Activated CD8-positive, alpha-beta memory T cell treated with anti-CD3 and anti-CD28 coated beads, Interleukin-2, amount 50 U/mL, for 1 hour (primary cell): ENCODE measurements around the gene DYSF.
"Not testable (repeated sequence)": the region's sequence is repeated elsewhere in the genome, so short reads cannot be mapped to it uniquely, and the experiment has no call there.

Experiments used
- DNase-seq: peaks from one replicate; pipeline ENCODE4 v3.0.0-alpha.2; 2020; ENCODE audit errors: extremely low read depth

Gene DYSF

DNA sequence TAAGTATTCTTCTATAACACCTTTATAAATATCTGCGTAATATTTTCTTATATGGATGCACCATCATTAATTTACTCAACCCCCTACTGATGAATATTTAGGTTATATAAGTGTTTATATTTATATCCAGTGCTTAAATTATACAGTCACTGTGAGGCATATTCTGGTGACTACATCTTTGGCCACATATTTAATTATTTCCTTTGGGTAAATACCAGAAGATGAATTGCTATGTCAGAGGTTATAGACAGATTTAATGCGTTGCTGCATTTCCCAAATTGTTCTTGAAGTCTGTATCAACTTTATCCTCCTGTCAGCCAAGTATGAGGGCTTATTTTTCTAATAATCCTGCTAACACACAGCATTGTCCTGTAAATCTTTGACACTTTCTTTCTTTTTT lies 18.7 kb downstream of the DYSF start:
- DNase-seq: no peak

DNA sequence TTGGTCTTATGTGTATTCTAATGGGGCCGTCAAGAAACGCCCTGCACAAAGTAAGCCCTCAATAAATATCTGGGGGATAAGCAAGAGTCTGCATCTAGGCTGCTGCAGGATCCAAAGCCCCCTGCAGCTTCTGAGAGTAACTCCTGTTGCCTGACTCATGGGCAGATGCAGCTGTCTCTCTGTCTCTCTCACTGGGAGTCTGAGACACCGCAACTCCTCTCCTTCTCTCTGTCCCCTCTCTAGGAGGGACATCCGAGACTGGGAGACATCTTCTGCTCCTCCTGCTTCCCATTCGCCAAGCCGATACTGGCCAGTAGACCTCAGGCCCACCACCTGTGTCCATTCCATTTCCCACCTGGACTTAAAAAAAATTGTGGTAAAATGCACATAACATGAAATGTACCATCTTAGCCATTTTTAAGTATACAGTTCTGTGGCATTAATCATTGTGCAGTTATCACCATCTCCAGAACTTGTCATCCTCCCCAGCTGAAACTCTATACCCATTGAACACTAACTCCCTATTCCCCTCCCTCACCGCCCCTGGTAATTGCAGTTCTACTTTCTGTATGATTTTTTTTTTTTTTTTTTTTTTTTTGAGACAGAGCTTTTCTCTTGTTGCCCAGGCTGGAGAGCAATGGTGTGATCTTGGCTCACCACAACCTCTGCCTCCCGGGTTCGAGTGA lies 20.1 kb downstream of the DYSF start:
- no peak for DNase-seq

DNA sequence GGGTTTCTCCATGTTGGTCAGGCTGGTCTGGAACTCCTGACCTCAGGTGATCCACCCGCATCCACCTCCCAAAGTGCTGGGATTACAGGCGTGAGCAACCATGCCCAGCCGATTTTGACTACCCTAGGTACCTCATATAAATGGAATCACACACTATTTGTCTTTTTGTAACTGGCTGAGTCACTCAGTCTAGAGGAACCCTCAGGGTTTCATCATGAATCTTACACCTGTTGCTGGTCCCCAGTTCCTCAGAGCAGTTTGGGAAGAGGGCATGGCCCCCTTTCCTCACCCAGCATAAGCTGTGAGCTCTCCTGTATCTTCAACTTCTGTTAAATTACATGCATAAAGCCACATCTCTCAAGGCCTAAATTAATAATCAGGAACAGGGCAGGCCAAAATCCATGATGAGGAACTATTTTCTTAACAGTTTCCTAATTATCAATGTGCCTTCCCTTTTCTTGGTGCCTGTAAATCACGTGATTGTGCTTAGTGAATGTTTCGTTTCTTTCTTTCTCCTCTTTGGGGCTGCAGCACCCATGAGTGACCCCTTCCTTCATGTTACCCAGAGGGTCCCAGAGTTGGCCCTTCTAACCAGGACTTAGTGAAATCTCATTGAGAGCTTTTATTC lies 20.9 kb downstream of the DYSF start:
- DNase-seq: no peak

DNA sequence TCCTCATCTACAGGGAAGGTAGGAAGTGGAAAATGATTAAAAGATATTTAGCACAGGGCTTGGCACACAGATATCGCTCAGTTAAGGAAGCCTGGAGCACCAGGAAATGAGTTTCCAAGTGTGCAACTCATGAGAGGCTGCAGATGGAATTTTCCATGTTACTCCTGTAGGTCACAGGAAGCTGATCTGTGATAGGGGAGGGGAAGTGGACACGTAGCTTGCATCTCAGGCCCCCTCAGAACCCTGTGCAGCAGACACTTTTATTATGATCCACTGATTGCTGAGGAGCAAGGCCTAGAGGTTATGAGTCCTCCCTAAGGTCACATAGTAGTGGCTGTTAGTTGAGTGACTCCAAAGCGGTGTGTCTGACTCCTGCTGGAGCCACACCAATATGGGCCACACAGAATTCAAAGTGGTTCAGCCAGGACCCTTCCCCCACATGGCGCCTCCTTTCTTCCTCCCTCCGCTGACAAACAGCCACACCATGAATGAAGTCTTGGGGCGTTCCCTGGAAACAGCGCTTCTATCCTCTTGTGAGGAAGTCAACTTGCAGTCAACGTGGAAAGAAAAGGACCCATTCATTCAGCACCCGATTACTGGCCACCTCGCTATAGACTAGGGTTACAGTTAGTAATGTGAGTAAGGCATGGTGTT lies 21.5 kb downstream of the DYSF start:
- DNase-seq: no peak

DNA sequence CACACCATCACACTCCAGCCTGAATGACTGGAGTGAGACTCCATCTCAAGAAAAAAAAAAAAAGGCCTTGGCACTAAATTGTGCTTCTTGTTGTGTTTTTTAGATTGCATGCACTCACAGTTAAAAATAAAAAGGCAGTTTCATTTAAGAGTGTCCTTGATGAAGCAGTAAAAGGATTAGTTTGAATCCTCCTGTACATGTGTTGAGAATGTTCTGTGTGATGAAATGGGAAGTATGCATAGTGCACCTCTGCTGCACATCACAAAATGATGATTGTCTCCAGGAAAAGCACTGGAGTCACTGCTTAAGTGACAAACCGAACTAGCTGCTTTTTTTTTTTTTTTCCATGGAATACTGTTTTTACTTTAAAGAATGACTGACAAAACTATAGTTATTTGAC lies 23.1 kb downstream of the DYSF start:
- no peak for DNase-seq

DNA sequence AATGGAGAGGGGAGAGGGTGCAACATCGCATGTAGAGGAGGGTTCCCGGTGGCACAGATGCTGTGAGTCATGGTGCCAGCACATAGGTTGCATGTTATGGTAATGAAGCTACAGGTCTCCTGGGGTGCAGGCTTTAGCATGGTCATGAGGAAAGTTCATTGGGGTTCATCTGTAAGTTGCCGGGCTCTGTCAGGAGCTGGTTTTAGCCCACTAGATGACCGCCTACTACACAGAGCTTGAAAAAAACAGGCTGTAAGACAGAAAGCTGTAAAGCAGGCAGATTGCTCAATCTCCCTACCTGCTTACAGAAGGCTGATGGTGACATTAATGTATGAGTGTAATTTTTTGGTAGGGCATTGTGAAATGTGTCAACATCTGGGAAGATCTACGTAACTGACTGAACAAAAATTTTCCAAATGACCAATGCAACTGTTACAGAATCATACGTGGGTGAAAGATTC lies 23.9 kb downstream of the DYSF start:
- no peak for DNase-seq

DNA sequence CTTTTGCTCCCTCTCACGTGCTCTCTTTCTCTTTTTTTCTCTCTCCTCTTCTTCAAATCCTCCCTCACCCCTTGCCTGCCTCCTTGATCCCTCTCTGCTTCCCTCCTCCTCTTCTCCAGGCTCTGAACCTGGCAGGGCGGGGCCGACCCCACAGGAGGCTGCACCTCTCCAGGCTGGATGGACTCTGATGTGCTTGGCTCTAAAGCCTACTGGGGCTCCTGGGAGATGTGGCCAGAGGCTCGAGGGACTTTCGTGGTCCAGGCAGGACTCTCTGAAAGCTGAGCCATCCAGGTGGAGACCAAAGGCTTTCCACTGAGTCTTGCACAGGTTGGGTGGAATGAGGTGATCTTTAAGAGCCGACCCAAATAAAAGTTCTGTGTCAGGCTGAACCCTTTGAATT lies 25.4 kb downstream of the DYSF start:
- no peak for DNase-seq

DNA sequence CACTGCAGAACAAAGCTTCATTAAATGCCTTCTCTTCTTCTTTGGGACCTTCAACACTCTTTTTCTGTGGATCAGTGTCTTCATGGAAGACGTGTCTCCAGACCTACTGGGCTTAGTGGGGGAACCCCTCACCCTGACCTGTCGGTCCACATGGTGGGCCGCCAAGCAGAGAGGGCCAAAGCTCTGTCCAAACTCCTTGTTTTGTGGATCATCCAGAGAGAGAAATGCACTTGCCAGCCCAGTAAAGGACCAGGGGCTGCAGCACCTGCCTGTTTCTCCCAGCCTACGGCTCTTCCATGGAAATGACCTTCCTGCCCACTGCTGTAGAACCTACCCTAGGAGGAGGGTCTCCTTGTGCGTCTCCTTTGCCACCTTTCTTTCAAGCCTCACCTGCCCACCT lies 25.9 kb downstream of the DYSF start:
- DNase-seq: no peak

DNA sequence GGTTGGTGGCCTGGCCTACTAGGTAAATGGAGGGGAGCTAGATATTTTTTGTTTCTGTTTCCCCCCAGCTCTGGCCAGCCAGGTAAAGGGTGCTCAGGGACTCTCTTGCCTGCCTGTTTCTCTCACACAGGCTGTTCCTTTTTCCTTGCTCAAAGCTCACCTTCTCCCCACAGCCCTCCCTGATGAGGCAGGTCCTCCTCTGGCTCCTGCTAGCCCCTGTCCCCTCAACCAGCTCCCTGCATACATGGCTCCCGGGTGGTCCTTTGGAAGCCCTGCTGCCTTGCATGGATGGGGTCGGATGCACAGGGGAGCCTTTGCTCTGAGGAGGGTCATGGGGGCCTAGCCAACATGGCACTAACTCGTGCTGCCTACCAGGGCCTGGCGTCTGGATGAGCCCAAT lies 27.8 kb downstream of the DYSF start:
- DNase-seq: no peak

DNA sequence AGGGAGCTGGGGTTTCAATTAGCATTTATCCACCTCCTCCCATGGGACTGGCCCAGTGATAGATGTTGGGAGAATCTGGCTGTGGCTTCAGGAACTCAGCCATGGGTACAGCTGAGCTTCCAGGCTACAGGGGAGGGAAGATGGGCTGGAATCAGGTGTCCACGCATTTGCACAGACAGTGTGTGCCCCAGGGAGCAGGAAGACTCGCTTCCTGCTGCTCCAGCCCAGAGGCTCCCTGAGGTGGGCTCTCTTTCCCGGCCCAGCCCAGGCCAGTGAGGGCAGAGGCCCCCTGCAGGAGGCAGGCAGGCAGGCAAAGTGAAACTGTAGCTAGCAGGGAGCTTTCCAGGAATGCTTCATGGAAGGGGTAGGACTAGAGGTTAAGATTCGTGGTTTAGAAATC lies 28.7 kb downstream of the DYSF start:
- no peak for DNase-seq

DNA sequence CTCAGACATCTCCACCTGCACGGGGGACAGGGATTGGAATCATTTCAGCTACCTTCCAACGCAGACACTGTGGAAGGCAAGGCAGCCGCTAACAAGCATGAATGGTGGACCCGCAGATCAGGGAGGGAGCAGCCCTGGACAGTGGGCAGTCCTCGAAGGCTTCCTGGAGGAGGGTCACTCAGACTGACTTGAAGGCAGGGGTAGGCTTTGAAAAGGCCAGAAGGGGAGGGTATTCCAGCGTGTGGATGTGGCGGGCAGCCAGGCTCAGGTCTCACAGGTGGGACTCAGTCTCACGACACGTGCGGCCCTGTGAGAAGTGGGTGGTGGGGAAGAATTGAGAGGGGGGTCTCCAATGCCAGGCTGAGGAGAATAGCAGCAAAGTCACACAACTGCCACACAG lies 29.9 kb downstream of the DYSF start:
- no peak for DNase-seq

DNA sequence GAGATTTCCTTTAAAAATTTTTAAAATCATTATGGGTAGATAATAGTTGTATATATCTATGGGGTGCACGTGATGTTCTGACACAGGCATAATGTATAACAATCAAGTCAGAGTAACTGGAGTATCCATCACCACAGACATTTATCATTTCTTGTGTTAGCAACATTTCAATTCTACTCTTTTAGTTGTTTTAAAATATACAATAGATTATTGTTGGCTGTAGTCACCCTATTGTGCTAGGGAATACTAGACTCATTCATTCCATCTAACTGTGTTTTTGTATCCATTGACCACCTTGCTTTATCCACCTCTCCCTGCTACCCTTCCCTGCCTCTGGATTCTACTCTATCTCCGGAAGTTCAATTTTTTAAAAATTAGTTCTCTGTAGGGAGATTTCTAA lies 31.0 kb downstream of the DYSF start:
- DNase-seq: no peak

DNA sequence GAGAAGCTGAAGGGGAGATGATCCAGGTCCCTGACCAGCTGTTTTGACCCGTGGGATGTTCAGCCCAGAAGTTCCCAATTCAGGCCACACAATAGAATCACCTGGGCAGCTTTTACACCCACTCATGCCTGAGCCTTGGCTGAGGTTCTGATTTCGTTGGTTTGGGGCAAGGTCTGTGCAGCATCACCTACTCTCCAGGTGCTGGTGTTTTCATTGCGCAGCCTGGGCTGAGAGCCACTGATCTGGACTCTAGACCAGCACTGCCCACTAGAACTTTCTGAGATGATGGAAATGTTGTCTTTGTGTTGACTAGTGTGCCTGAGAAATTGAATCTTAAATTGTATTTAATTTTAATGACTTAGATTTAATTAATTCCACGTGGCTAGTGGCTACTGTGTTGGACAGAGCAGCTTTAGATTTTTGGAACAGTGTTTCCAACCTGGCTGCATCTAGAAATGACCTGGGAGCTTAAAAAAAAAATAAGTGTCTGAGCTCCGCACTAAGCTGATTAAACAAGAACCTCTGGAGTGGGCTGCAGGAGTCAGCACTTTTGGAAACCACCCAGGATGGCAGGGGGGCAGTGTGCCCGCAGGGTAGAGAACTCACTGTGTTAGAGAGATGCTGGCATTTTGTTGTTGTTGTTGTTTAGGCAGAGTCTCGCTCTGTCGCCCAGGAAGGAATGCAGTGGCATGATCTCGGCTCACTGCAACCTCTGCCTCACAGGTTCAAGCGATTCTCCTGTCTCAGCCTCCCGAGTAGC lies 33.7 kb downstream of the DYSF start:
- no peak for DNase-seq

DNA sequence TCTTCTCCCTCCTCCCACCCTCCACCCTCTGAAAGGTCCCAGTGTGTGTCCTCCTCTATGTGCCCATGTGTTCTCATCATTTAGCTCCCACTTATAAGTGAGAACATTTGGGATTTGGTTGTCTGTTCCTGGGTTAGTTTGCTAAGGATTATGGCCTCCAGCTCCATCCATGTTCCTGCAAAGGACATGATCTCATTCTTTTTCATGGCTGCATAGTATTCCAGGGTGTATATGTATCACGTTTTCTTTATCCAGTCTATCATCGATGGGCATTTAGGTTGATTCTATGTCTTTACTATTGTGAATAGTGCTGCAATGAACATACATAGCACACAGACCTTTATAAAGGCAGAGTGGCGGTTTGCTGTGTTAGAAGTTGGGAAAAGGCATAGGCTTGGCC lies 38.2 kb downstream of the DYSF start:
- DNase-seq: not testable (repeated sequence)

DNA sequence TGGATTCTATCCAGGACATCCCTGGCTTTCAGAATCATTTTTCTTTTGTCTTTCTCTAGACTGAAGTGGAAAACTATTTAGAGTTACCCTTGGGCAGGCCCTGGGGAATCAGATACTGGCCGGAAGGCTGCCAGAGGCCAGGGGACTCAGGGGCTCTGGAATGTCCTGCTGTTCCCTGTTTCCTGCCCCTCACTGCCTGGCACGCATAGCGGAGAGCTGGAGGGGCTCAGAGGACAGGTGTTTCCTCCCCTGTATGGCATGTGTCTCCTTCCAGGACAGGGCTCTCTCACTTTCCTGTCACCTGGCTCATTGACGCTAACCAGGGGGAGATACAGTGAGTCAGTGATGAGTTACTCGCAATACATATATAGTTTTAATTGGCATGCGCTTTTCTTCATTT lies 38.8 kb downstream of the DYSF start:
- DNase-seq: no peak

DNA sequence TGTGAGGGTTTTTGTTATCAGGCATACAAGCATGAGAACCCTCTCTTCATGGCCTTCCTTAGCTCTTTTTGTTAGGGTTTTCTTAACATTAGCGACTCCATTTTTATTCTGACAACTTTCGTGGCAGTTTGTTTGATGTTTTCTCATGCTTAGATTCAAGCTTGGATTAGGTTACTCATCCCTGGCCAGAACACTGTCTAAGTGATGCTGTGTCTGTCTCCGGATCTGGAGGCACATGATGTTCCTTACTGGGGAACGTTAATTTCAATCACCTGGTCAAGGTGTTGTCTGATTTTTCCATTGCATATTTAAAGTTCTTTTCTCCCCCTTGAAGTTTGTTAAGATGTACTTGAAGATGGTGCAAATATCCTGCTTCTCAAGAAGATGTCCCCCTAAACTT lies 40.7 kb downstream of the DYSF start:
- DNase-seq: no peak

DNA sequence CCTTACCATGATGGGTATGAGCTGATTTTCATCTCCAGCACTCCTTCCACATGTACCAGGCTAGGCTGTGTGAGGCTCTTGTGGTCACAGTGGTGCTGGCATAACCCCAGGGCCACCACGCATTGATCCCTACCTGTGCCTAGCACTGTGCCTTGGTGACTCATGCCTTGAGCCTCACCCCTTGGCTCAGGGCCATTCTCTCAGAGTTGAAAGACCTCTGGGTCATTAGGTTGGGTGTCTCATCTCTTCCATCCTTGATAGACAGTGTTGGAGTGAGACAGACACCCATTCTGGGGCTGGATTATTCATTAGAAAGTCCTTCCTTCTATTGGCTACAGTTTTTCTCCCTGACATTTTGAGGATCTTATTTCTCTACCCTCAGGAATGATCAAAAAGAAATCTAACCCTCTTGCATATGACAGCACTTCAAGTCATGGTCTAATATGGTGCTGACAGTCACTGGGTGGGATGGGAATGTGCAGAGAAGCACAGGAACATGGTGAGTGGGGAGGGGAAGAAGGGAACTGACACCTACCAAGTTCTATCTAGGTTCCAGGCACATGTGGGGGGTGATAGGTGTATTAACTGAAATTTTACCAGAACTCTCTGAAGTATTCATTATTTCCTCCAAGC lies 41.3 kb downstream of the DYSF start:
- DNase-seq: no peak

DNA sequence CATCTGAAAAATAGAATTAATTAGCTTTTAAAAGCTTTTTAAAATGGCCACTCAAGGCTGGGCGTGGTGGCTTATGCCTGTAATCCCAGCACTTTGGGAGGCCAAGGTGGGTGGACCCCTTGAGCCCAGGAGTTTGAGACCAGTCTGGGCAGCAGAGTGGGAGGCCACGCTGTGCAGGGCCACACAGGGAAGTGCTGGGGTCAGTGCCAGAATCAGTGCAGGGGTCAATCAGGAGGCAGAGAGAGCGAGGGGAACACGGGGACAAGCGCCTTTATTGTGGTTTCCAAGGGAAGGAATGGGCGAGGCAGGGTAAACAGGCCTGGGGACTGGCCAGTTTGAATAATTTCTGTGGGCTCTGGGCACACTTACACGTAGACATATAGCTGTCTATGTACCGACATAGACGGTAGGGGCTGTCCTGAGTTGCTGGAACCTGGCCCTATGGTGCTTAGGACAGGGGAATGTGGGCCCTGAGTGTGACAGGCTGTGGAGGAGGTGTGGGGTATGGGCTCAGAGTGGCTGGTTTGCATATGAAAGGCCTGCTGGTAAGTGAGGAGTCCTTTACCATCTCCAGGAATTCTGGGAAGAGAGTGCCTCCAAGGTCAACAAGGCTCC lies 42.9 kb downstream of the DYSF start:
- DNase-seq: no peak

DNA sequence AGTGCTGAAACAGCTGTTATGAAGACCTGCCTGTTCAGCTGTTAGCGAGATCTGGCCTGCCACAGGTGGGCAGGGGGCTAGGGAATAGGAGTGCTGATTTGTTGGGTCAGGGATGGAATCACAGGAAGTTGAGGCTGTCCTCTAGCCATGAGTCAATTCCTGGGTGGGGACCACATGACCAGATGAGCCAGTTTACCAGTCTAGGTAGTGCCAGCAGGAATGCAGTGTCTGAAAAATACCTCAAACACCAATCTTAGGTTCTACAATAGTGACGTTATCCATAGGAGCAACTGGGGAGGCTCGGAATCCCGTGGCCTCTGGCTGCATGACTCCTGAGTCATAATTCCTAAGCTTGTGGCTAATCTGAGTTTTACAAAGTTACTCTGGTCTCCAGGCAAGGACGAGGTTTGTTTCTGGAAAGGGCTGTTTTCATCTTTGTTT lies 44.9 kb downstream of the DYSF start:
- no peak for DNase-seq

DNA sequence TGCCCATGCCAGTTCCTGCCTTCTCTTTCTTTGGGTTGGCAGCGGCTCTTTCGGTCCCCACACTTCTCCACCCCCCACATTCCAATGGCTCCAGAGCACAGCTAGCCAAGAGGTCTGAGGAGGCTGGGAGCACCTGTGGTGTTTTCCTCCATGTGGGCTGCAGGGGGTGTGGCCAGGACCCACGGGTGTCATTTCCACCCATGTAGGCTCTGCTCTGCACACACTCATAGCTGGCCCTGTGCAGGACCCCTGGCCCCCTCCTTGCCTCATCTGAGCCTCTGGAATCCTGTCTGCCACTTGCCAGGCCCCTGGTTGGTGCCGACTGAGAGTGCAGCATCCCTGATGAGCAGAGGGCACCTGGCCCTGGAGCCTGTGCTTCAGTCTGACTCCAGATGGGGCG lies 46.3 kb downstream of the DYSF start:
- DNase-seq: no peak

DNA sequence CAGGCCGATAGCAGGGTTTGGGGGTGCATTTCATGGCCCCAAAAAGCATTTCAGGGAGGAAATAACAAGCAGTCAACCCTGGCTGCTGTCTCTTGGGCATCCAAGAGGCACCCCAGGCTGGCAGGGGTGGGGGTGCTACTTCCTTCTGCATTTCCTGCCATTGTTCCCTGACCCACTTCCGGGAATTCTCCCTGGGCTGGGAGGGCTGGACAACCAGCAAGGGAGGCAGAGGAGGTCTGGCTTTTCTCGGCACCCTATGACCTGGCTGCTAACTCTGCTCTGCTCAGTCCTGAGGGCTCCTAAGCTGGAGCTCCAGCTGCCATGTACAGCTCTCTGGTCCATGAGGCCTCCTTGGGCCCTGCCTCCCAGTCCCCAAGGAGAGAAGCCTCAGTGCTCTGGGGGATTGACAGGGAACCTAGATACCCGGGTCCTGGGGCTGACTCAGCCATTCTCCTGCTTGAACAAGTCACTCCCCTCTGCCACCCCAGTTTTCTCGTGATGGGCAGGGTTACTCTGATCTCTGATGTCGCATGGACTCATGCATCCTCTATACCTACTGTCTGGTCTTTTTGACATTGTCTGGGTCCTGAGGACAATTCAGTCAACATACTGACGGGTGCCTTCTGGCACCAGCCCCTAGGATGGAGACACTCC lies 47.2 kb downstream of the DYSF start:
- no peak for DNase-seq
